ENCODE results near the gene GJA4.

GJA4 gene

DNA sequence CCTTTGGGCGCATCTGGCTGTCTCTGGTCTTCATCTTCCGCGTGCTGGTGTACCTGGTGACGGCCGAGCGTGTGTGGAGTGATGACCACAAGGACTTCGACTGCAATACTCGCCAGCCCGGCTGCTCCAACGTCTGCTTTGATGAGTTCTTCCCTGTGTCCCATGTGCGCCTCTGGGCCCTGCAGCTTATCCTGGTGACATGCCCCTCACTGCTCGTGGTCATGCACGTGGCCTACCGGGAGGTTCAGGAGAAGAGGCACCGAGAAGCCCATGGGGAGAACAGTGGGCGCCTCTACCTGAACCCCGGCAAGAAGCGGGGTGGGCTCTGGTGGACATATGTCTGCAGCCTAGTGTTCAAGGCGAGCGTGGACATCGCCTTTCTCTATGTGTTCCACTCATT, 35.4 kb upstream of the GJA4 start:
- no peaks in the 10 kb centered on the region for H4K20me1 ChIP-seq (ENCODE audit: insufficient read depth, low read length)
- H3K4me2 ChIP-seq (ENCODE audit: low read length) = no peak overlapping the region
- no peak overlapping the region for H3K4me3 ChIP-seq (ENCODE audit: low read depth, low read length, poor library complexity, severe bottlenecking)
- H3K4me1 ChIP-seq (ENCODE audit: insufficient read depth, low read length, severe bottlenecking) = no peaks in the 10 kb centered on the region
- no peak overlapping the region for H3K9ac ChIP-seq (ENCODE audit: low read length)
- H3K79me2 ChIP-seq (ENCODE audit: insufficient read depth, low read length) = no peaks in the 10 kb centered on the region
- no peak overlapping the region for H2AFZ ChIP-seq (ENCODE audit: low read length)
- H3K9me2 ChIP-seq (ENCODE audit: low read depth, low read length) = no peaks in the 10 kb centered on the region
- H3K36me3 ChIP-seq (ENCODE audit: insufficient read depth, low read length) = no peaks in the 10 kb centered on the region
- no peaks in the 10 kb centered on the region for H3F3A ChIP-seq (ENCODE audit: insufficient read depth, low read length)
- no peak overlapping the region for H3K27ac ChIP-seq (ENCODE audit: low read depth, low read length, poor library complexity, severe bottlenecking)
- no peaks in the 10 kb centered on the region; the same call in 1 of the 2 replicates for H3K27me3 ChIP-seq (ENCODE audit: insufficient read depth, low read length)
- no peaks in the 10 kb centered on the region for H3K9me3 ChIP-seq (ENCODE audit: low read length)
- TF ChIP-seq EZH2 (IDR thresholded peaks at IDR 0.05; ENCODE audit: borderline replicate concordance, low read length) = no peak
- TF ChIP-seq, protein P1, sequence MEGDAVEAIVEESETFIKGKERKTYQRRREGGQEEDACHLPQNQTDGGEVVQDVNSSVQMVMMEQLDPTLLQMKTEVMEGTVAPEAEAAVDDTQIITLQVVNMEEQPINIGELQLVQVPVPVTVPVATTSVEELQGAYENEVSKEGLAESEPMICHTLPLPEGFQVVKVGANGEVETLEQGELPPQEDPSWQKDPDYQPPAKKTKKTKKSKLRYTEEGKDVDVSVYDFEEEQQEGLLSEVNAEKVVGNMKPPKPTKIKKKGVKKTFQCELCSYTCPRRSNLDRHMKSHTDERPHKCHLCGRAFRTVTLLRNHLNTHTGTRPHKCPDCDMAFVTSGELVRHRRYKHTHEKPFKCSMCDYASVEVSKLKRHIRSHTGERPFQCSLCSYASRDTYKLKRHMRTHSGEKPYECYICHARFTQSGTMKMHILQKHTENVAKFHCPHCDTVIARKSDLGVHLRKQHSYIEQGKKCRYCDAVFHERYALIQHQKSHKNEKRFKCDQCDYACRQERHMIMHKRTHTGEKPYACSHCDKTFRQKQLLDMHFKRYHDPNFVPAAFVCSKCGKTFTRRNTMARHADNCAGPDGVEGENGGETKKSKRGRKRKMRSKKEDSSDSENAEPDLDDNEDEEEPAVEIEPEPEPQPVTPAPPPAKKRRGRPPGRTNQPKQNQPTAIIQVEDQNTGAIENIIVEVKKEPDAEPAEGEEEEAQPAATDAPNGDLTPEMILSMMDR (IDR thresholded peaks at IDR 0.05; ENCODE audit: low read length) = no peak

DNA sequence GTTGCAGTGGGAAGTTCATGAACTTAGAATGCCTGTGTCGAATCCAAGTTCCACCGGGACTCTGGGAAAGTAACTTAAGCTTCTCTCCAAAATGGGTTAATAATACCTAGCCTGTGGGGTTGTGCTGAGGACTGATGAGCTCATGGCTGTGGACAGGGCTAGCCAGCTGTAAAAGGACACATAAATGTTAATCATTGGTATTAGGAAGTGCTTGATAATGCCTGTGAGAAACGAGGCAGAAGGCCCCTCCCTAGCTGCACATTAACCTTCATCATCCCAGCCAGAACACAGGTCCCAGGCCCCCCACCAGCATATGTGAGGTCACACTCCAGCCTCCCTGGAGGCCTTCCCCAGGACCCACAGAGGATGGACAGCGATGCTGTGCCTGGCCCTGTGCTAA, 34.0 kb upstream of the GJA4 start:
- TF ChIP-seq, protein P1 (IDR thresholded peaks at IDR 0.05; ENCODE audit: low read length) = no peak
- no peak for TF ChIP-seq EZH2 (IDR thresholded peaks at IDR 0.05; ENCODE audit: borderline replicate concordance, low read length)
- Histone ChIP-seq H3F3A (ENCODE audit: insufficient read depth, low read length) (no peaks in the 10 kb centered on the region), H4K20me1 (ENCODE audit: insufficient read depth, low read length) (no peaks in the 10 kb centered on the region), H3K36me3 (ENCODE audit: insufficient read depth, low read length) (no peaks in the 10 kb centered on the region), H3K9me3 (ENCODE audit: low read length) (no peaks in the 10 kb centered on the region), H3K4me2 (ENCODE audit: low read length) (no peak overlapping the region), H3K27ac (ENCODE audit: low read depth, low read length, poor library complexity, severe bottlenecking) (no peak overlapping the region), H3K9ac (ENCODE audit: low read length) (no peak overlapping the region), H3K27me3 (ENCODE audit: insufficient read depth, low read length) (no peaks in the 10 kb centered on the region; the same call in 1 of the 2 replicates), H3K4me3 (ENCODE audit: low read depth, low read length, poor library complexity, severe bottlenecking) (no peak overlapping the region), H3K4me1 (ENCODE audit: insufficient read depth, low read length, severe bottlenecking) (no peaks in the 10 kb centered on the region), H3K9me2 (ENCODE audit: low read depth, low read length) (no peaks in the 10 kb centered on the region), H3K79me2 (ENCODE audit: insufficient read depth, low read length) (no peaks in the 10 kb centered on the region), H2AFZ (ENCODE audit: low read length) (no peak overlapping the region)

DNA sequence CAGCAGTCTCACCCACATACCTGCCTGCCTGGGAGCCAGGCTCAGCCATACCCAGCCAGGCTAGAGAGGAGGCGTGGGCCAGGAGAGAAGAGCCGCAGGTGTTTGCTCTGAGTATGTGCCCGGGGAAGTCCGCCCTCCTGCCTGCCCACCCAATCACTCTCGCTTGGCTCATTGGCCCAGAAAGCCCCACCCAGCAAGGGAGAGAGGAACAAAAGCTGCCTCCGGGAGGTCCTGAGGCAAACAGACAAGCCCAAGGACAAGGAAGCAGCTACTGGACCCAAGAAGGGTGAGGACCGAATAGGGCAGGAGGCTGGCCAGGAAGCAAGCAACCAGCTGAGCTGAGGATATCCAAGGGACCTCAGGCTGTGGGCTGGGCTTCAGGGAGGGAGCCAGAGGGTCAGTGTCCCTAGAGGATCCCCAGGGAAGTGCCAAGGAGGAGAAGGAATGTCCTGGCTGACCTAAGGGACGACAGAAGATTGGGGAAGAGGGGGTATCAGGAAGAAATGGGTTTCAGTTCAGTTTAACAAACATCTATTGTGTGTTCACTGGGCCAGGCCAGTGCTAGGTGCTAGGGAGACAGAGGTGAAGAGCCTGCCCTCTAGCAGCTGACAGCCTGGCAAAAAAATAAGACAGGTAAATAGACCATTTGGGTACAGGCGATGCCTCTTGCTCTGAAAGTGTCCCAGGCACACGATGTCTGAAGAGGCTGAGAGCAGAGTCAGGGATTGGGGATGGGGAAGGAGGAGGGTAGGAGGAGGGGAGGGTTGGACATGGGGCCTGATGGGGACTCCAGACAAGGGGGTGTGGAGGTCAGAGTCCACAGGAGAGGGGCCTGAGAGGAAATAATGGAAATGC, 33.1 kb upstream of the GJA4 start, which contains the start of gene GJB4:
Gene GJB4, plus strand, starts transcription at position 238 of the 855 bp plus-strand sequence. CDS start 1,515 bp downstream, outside the sequence.
- no peaks in the 10 kb centered on the region for H3K4me1 ChIP-seq (ENCODE audit: insufficient read depth, low read length, severe bottlenecking)
- no peak within 1 kb of the TSS for H3K4me3 ChIP-seq (ENCODE audit: low read depth, low read length, poor library complexity, severe bottlenecking)
- no peaks in the 10 kb centered on the region for H3K9me2 ChIP-seq (ENCODE audit: low read depth, low read length)
- no peak within 1 kb of the TSS for H3K9ac ChIP-seq (ENCODE audit: low read length)
- no peaks in the 10 kb centered on the region for H3F3A ChIP-seq (ENCODE audit: insufficient read depth, low read length)
- no peak within 1 kb of the TSS for H3K27ac ChIP-seq (ENCODE audit: low read depth, low read length, poor library complexity, severe bottlenecking)
- no peaks in the 10 kb centered on the region for H3K36me3 ChIP-seq (ENCODE audit: insufficient read depth, low read length)
- no peaks in the 10 kb centered on the region for H3K79me2 ChIP-seq (ENCODE audit: insufficient read depth, low read length)
- H4K20me1 ChIP-seq (ENCODE audit: insufficient read depth, low read length) = no peaks in the 10 kb centered on the region
- no peaks in the 10 kb centered on the region; the same call in 1 of the 2 replicates for H3K27me3 ChIP-seq (ENCODE audit: insufficient read depth, low read length)
- no peaks in the 10 kb centered on the region for H3K9me3 ChIP-seq (ENCODE audit: low read length)
- TF ChIP-seq EZH2 (IDR thresholded peaks at IDR 0.05; ENCODE audit: borderline replicate concordance, low read length) = no peak
- TF ChIP-seq, protein P1 (IDR thresholded peaks at IDR 0.05; ENCODE audit: low read length) = no peak
- H2AFZ ChIP-seq (ENCODE audit: low read length) = no peak within 1 kb of the TSS
- H3K4me2 ChIP-seq (ENCODE audit: low read length) = no peak within 1 kb of the TSS
